Measurements from ENCODE around the gene ISYNA1.

DNA sequence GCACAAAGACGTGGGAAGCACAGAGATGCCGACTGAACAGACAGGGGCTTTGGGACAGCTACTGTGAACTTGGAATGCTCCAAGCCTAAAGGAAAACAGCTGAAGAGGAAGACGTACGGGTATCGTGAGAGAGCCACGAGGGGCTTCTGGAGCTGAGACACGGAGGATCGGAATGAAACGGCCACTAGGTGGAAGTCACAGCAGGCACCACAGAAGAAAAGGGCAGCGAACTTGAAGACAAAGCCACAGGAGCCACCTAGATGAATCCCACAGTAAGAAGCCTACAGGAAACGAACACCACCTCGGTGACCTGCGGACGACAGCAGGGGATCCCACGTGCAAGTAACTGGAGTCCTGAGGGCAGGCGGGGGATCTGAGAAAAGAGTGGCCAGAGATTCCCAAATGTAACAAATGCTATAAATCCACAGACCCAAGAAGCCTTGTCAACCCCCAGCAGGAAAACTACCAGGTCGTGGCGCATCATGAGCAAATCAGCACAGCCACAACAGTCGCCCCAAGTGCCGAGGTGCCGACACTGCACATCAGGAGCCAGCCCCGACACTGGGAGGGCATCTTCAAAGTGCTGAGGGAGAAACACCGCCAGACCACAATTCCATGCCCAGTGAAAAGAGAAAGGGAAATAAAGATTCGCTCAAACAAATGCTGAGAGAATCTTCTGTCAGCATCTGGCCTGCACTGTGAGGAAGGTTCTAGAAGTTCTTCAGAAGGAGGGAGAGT lies 39.3 kb upstream of the ISYNA1 start:
- TF ChIP-seq, protein P1, sequence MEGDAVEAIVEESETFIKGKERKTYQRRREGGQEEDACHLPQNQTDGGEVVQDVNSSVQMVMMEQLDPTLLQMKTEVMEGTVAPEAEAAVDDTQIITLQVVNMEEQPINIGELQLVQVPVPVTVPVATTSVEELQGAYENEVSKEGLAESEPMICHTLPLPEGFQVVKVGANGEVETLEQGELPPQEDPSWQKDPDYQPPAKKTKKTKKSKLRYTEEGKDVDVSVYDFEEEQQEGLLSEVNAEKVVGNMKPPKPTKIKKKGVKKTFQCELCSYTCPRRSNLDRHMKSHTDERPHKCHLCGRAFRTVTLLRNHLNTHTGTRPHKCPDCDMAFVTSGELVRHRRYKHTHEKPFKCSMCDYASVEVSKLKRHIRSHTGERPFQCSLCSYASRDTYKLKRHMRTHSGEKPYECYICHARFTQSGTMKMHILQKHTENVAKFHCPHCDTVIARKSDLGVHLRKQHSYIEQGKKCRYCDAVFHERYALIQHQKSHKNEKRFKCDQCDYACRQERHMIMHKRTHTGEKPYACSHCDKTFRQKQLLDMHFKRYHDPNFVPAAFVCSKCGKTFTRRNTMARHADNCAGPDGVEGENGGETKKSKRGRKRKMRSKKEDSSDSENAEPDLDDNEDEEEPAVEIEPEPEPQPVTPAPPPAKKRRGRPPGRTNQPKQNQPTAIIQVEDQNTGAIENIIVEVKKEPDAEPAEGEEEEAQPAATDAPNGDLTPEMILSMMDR (IDR thresholded peaks at IDR 0.05): peak in 2 of 6 experiments; percentile 9 to 27
- TF ChIP-seq POLR2A (IDR thresholded peaks at IDR 0.05): no peak

Data from Peyer's patch (tissue), 4 donors.